GM18520 (cell line): ENCODE data around the gene ADAT1.
A peak's percentile ranks its signal among the peaks of the same experiment; 100 is the strongest.

ENCODE experiments used
- ATAC-seq: cut with Tn5 transposase; IDR thresholded peaks from one replicate; pipeline ENCODE4 v1.9.1; 2021; ENCODE audit not compliant: unreplicated experiment

The ADAT1 gene

GRCh38 chr16:75622761-75623605 lies at the start of gene ADAT1:
TSS of gene ADAT1 (minus strand) at chr16:75623281. CDS start at chr16:75620799, 2,482 bp downstream.
- peak; percentile 88 for ATAC-seq

GRCh38 chr16:75667503-75667902 lies 44.4 kb upstream of the ADAT1 start:
- no peak for ATAC-seq

GRCh38 chr16:75660726-75661302 lies 37.7 kb upstream of the ADAT1 start:
- ATAC-seq = no peak

GRCh38 chr16:75660321-75660720 lies 37.2 kb upstream of the ADAT1 start:
- ATAC-seq = no peak

GRCh38 chr16:75658175-75658574 lies 35.1 kb upstream of the ADAT1 start:
- no peak for ATAC-seq

- ATAC-seq = no peak
Measured at GRCh38 chr16:75653922-75654321, 30.8 kb upstream of the ADAT1 start.

- ATAC-seq = peak; percentile 10
Measured at GRCh38 chr16:75648265-75649076, 25.4 kb upstream of the ADAT1 start.

- peak; percentile 89 for ATAC-seq
Measured at GRCh38 chr16:75647492-75648264, 24.6 kb upstream of the ADAT1 start, which contains the start of the genes KARS1 and TERF2IP. TSS of gene KARS1 (minus strand) at chr16:75647665. CDS start at chr16:75647639, 26 bp downstream. TSS of gene TERF2IP (plus strand) at chr16:75647773. CDS start at chr16:75647883, 110 bp downstream.

- ATAC-seq = peak; percentile 5
Measured at GRCh38 chr16:75647112-75647491, 24.0 kb upstream of the ADAT1 start.

GRCh38 chr16:75644240-75645012 lies 21.3 kb upstream of the ADAT1 start:
- no peak for ATAC-seq

- ATAC-seq = no peak
Measured at GRCh38 chr16:75640598-75640997, 17.5 kb upstream of the ADAT1 start.

GRCh38 chr16:75635036-75635435 lies 12.0 kb upstream of the ADAT1 start:
- ATAC-seq = no peak

GRCh38 chr16:75632857-75633256 lies 9.8 kb upstream of the ADAT1 start:
- ATAC-seq = no peak

- ATAC-seq = no peak
Measured at GRCh38 chr16:75630052-75630451, 7.0 kb upstream of the ADAT1 start.

GRCh38 chr16:75629132-75629531 lies 6.1 kb upstream of the ADAT1 start:
- no peak for ATAC-seq

GRCh38 chr16:75628351-75628750 lies 5.3 kb upstream of the ADAT1 start:
- no peak for ATAC-seq

GRCh38 chr16:75627851-75628250 lies 4.8 kb upstream of the ADAT1 start:
- no peak for ATAC-seq

- no peak for ATAC-seq
Measured at GRCh38 chr16:75626806-75627205, 3.7 kb upstream of the ADAT1 start.

- ATAC-seq = no peak
Measured at GRCh38 chr16:75624921-75625334, 1.8 kb upstream of the ADAT1 start.

GRCh38 chr16:75621170-75621477 lies 2.0 kb downstream of the ADAT1 start:
- no peak for ATAC-seq
